ENCODE data around the gene PSKH1. TPM values are rescaled to one million over a fixed set of nuclear protein-coding genes. Genes with fewer than 3 reads are reported as not detected.

The PSKH1 gene
- 19.5 TPM for total RNA-seq
- long read RNA-seq, partial matches to known transcripts, result 5 of 17 reads
- long read RNA-seq, other reads (novel, unspliced or antisense), result 5 of 17 reads

GRCh38 chr16:67892899-67893742 is at the start of gene PSKH1:
Gene PSKH1, plus strand, starts transcription at chr16:67893254. Its CDS starts 15,496 bp downstream, at chr16:67908750.
- intact Hi-C loops (cut with micrococcal nuclease), result no loop called here
- TF ChIP-seq, protein P1, sequence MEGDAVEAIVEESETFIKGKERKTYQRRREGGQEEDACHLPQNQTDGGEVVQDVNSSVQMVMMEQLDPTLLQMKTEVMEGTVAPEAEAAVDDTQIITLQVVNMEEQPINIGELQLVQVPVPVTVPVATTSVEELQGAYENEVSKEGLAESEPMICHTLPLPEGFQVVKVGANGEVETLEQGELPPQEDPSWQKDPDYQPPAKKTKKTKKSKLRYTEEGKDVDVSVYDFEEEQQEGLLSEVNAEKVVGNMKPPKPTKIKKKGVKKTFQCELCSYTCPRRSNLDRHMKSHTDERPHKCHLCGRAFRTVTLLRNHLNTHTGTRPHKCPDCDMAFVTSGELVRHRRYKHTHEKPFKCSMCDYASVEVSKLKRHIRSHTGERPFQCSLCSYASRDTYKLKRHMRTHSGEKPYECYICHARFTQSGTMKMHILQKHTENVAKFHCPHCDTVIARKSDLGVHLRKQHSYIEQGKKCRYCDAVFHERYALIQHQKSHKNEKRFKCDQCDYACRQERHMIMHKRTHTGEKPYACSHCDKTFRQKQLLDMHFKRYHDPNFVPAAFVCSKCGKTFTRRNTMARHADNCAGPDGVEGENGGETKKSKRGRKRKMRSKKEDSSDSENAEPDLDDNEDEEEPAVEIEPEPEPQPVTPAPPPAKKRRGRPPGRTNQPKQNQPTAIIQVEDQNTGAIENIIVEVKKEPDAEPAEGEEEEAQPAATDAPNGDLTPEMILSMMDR (IDR thresholded peaks at IDR 0.05; ENCODE audit: borderline replicate concordance), result no peak
- Histone ChIP-seq H3K4me1 (peaks cover 57% of the 10 kb centered on the region), H3K36me3 (no peaks in the 10 kb centered on the region), H3K9me3 (replicated peaks) (no peaks in the 10 kb centered on the region), H3K4me3 (peak within 1 kb of the TSS; percentile 88), H3K27ac (replicated peaks) (peak within 1 kb of the TSS; percentile 96), H3K27me3 (ENCODE audit: low read depth) (no peaks in the 10 kb centered on the region)
- peak; percentile 98 for DNase-seq

GRCh38 chr16:67843343-67843765 is 49.7 kb upstream of the PSKH1 start:
- intact Hi-C loops (cut with micrococcal nuclease), result no loop called here

GRCh38 chr16:67844497-67844896 is 48.6 kb upstream of the PSKH1 start:
- Histone ChIP-seq H3K36me3 (peaks cover 4% of the 10 kb centered on the region), H3K27me3 (ENCODE audit: low read depth) (no peaks in the 10 kb centered on the region), H3K27ac (replicated peaks) (peak overlapping the region; percentile 99), H3K4me1 (peaks cover 75% of the 10 kb centered on the region), H3K4me3 (peak overlapping the region; percentile 82), H3K9me3 (replicated peaks) (no peaks in the 10 kb centered on the region)
- TF ChIP-seq, protein P1 (IDR thresholded peaks at IDR 0.05; ENCODE audit: borderline replicate concordance), result peak; percentile 21
- intact Hi-C loops (cut with micrococcal nuclease), result no loop called here
- no peak for DNase-seq

More at GRCh38 chr16:67843343-67843765, 49.7 kb upstream of the PSKH1 start:
- H3K4me3 ChIP-seq, result peak overlapping the region; percentile 82
- H3K9me3 ChIP-seq (replicated peaks), result no peaks in the 10 kb centered on the region
- peak overlapping the region; percentile 99 for H3K27ac ChIP-seq (replicated peaks)
- H3K4me1 ChIP-seq, result peaks cover 63% of the 10 kb centered on the region
- H3K27me3 ChIP-seq (ENCODE audit: low read depth), result no peaks in the 10 kb centered on the region
- TF ChIP-seq, protein P1 (IDR thresholded peaks at IDR 0.05; ENCODE audit: borderline replicate concordance), result no peak
- H3K36me3 ChIP-seq, result peaks cover 4% of the 10 kb centered on the region
- no peak for DNase-seq

DNA sequence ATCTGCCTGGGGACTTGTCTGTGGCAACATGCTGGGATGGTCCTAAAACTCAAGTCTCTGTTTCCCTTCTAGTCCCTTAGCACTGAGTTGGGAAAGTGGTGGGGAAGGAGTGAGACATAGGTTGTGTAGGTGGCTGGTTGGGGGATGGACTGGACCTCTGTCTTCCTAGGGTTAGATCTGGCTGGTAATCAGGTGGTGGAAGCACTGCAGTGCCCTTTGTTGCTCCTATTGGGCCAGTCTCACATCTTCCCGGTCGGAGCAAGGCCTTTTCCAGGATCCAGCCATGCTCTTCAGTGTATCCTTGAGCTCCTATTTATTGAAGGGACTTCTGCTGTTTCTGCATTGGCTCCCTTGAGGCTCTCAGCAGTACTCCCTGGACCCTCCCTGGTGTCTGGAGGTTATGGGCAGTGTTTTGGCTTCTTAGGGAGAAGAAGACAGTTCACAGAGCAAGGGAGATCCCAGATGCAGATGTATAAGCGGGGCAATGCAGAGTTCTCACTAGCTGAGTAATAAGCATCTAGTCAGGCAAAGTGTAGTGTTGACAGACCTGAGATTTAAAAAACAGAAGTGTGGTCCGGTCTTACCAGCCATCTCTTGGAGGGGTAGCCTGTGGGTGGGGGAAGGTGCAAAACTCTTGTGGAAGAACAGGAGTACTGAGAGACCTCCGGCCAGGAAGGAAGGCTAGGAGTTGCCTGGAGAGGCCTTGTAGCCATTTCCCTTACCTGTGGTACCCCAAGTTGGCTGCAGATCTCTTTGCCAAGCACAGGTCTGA is 47.6 kb upstream of the PSKH1 start:
- DNase-seq, result no peak
- TF ChIP-seq, protein P1 (IDR thresholded peaks at IDR 0.05; ENCODE audit: borderline replicate concordance), result no peak
- peaks cover 4% of the 10 kb centered on the region for H3K36me3 ChIP-seq
- no peaks in the 10 kb centered on the region for H3K9me3 ChIP-seq (replicated peaks)
- no peaks in the 10 kb centered on the region for H3K27me3 ChIP-seq (ENCODE audit: low read depth)
- peak overlapping the region; percentile 82 for H3K4me3 ChIP-seq
- peaks cover 76% of the 10 kb centered on the region for H3K4me1 ChIP-seq
- peak overlapping the region; percentile 99 for H3K27ac ChIP-seq (replicated peaks)
- intact Hi-C loops (cut with micrococcal nuclease), result no loop called here

DNA sequence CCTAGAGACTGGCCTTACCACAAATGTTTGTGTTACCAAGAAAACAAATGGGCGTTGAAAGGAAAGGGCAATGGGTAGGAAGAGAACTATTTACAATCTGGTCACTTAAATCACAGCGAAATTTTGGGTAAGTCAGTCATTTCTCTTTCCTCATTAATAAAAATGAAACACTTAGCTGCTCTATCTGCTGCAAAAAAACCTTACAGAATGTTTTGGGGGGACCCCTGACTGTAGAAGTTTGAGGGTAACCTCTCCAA is 47.1 kb upstream of the PSKH1 start:
- intact Hi-C loops (cut with micrococcal nuclease), result no loop called here
- no peaks in the 10 kb centered on the region for H3K9me3 ChIP-seq (replicated peaks)
- H3K4me3 ChIP-seq, result peak overlapping the region; percentile 82
- peak overlapping the region; percentile 99 for H3K27ac ChIP-seq (replicated peaks)
- DNase-seq, result no peak
- TF ChIP-seq, protein P1 (IDR thresholded peaks at IDR 0.05; ENCODE audit: borderline replicate concordance), result no peak
- H3K27me3 ChIP-seq (ENCODE audit: low read depth), result no peaks in the 10 kb centered on the region
- peaks cover 76% of the 10 kb centered on the region for H3K4me1 ChIP-seq
- peaks cover 4% of the 10 kb centered on the region for H3K36me3 ChIP-seq
